ENCODE measurements around the gene TTC28. TPM values are rescaled to one million over a fixed set of nuclear protein-coding genes. Genes with fewer than 3 reads are reported as not detected.

Gene TTC28
- total RNA-seq, 1 experiment from 2014 or later = 7.6 TPM

DNA sequence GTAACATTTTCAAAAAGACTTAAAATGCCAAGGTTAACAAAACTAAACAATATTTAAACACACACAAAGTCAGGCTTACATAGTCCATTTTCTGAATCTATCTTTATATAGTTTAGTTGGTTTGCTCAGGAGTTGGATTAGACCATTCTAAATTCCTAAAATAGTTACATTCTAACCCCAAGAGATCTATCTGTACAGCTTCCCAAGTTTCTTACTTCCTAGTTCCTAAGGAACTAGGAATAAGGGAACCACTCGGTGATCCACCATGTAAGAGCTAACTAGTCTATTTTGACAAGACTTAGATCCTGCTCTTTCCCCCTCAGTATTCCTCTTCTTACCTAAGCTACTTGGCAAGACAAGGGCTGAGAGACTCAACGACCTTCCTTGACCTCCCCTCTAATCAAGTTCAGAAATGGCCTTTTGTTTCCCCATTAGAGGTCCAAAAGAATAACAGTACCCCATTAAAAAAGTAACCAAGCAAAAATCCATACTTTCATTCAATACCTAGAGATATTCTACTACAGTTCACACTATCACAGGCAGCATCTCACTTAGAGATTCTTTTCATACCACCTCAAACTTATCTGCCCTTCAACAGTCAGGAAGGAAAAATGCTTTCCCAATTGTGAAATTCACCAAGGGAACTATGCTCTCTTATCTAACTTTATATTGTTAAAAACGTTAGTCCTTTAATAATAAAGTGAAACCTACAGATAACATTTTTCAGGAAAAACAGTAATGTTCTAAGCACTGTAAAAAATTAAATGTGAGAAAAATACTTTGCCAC lies 253.1 kb downstream of the TTC28 start:
- in situ Hi-C loops (cut with HindIII; ENCODE audit: low sequenced_read_pairs) = no loop called here
- no peak for DNase-seq (ENCODE audit: low spot score)

DNA sequence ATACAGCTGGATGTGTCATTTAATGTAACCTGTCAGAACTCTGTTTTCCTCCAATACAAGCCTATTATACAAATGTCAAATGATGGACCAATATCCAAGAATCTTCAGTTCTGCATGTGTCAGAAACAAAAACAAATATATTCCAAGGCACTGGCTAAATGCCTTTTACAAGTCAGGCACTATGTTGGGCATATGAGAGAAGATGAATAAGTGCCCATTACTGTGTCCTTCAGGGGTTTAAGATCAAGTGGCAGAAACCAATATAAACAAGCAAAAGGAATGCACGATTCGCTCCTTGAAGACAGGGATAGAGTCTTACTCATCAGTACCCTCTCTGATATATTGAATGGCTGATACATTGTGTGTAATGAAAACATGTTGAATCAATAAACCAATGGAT lies 254.4 kb downstream of the TTC28 start:
- no peak for DNase-seq (ENCODE audit: low spot score)
- in situ Hi-C loops (cut with HindIII; ENCODE audit: low sequenced_read_pairs) = no loop called here

DNA sequence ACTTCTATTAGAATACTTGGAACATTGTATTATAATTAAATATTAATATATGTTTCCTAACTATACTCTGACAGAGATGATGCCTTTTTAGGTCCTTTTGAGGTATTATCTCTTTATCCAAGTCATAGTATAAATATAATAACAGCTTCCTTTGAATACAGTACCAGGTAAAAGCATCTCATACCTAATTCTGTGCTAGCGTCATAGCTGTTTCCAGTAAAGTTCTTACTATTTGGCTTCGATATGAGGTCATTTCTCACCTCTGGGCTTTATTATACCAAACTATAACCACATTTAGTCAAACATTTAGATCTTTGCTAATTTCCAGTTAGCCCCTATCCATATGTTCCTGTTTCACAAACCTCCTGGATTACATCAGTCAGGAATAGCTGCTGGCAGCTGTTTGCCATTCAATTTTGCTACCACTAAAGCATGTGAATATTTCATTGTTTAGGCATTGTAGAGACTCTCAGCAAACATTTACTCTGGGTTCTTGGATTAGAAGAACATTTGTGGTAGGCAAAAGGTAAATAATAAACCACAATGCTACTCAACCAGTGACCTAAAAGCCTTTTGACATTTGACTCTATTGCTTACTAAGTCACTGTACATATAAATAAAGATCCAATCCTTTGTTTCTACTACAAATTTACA lies 255.1 kb downstream of the TTC28 start:
- in situ Hi-C loops (cut with HindIII; ENCODE audit: low sequenced_read_pairs) = no loop called here
- no peak for DNase-seq (ENCODE audit: low spot score)

DNA sequence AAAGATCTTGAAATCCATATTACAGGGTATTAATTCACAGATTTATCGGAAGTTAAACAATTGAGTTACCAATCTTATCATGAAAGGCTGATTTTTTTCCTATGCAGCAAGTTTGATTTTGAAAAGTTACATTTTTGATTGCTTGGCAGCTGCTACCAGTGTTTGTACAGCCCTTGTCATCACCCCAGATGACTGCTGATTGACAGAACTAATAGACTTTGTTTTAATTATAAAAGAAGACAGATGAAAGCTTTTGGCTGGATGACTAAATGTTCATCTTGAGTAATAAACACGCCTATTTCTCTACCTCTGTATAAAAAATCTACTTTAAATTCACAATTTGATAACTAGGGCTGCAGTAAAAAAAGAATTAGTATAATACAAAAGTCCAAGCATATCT lies 259.7 kb downstream of the TTC28 start:
- DNase-seq (ENCODE audit: low spot score) = no peak
- in situ Hi-C loops (cut with HindIII; ENCODE audit: low sequenced_read_pairs) = no loop called here

DNA sequence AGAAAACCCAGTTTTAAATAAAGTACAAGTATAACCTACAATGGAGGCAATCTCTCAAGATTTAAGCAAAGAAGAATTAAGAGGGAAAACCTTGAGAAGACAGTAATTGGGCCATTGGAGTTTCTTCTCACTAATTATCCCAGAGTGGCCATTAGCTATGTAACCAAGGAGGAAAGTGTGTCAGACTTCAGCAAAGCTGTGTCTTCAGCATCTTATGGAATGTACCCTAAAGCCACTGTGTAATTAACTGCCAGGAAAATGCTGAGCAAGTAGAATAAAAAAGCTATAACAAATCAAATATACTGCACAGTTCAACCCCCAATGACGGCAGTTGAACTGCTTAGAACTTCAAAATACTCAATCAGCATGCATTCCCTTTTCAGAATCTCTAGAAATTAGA lies 261.6 kb downstream of the TTC28 start:
- no peak for DNase-seq (ENCODE audit: low spot score)
- in situ Hi-C loops (cut with HindIII; ENCODE audit: low sequenced_read_pairs) = no loop called here

DNA sequence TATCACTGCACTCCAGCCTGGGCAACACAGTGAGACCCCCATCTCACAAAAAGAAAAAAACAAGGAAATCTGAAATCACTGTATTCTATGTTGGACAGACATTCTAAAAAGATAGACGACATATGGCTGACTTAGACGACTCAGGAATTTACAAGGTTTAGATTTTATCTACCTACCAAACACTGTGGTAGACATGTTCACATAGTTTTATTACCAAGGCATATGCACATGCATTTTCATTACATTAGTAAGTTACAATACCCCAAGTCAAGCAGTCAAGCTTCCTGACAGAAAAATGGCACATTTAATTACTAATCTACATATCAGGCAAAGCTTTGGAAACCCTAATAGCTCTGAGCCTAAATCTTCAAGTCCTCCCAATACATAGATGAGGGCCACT lies 262.2 kb downstream of the TTC28 start:
- in situ Hi-C loops (cut with HindIII; ENCODE audit: low sequenced_read_pairs) = no loop called here
- DNase-seq (ENCODE audit: low spot score) = no peak

DNA sequence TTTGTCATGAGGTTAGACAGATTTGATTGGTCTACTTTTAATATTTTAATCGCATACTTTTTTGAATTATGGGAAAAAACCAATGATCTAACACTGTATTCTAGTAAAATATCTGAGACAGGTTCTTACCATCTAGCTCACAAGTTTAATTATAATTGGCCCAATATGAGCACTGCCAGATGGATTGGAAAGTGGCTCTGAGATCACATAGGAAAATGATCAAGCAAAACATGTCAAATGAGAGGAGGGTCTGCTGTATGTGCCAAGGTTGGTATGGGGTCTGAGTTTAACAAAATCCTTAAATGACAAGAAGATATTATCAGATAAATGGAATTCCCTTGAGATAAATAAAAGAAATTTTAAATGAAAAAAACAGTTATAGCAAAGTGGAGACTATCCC lies 264.7 kb downstream of the TTC28 start:
- DNase-seq (ENCODE audit: low spot score) = no peak
- in situ Hi-C loops (cut with HindIII; ENCODE audit: low sequenced_read_pairs) = no loop called here

DNA sequence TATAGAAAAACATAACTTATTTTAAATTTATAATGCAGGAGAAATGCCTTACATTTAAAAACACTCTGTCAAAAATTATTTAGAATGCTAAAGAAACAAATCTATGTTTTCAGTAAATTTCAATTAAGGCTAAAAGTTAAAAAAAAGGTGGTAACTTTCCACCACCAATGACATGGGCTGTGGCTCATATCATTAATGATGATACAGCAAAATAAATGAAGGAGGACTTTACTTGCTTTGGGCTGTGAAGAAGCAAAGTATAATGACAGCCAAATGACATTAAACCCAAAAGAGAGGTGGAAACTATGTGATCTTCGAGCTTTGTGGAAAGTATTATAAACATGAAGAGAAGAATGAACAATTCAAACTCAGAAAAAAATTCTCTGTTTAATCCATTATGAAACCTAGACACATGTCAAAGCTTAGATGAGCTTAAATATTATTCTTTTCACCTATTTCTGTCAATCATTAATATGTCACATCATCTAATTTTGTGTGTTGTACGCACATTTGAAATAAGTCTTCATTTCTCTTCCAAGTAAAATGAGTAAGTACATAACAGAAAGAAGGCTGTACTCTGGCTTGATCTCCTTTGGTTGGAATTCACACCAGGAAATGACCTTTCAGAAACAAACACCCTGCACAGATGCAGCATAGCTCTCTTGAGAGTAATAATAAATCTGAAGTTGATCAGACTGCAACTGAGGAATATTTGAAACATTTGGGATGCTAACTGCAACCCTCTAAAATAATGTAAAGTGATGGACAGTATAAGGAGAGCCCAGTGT lies 265.8 kb downstream of the TTC28 start:
- in situ Hi-C loops (cut with HindIII; ENCODE audit: low sequenced_read_pairs) = no loop called here
- DNase-seq (ENCODE audit: low spot score) = no peak

DNA sequence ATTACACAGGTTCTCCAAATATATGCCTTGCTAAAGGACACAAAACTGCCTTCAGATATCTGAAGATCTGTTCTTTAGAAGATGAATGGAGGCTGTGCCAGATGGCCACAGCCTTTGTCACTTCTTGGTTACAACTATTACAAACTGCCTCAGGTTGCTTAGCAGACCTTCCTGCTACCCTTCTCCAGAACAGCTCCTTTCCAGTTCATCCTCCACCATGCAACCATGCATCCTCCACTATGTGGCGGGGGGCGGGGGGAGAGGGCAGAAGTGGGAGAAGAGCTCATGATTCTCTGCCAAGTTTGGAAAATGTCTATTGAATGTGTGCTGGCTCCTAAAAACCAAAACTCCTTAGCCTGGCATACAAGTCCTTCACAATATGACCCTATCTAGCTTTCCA lies 267.5 kb downstream of the TTC28 start:
- in situ Hi-C loops (cut with HindIII; ENCODE audit: low sequenced_read_pairs) = no loop called here
- DNase-seq (ENCODE audit: low spot score) = no peak

DNA sequence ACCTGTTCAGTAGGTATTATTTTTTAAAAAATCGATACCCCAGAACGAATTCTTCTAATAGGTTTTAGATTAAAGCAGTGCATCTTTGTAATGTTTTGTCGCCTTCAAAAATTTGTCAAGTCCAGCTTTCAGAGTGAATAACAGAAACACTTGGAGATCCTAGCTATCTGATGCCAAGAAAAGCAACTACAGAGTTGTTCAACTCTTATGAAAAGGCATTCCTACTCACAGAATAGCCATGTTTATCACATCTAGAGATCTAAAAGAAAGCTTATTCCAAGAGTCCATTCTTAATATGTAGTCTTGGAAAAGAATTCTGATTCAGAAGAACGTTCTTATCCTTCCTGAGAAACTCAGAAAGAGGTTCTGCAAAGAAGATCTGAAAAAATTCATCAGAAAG lies 268.5 kb downstream of the TTC28 start:
- in situ Hi-C loops (cut with HindIII; ENCODE audit: low sequenced_read_pairs) = no loop called here
- DNase-seq (ENCODE audit: low spot score) = no peak

DNA sequence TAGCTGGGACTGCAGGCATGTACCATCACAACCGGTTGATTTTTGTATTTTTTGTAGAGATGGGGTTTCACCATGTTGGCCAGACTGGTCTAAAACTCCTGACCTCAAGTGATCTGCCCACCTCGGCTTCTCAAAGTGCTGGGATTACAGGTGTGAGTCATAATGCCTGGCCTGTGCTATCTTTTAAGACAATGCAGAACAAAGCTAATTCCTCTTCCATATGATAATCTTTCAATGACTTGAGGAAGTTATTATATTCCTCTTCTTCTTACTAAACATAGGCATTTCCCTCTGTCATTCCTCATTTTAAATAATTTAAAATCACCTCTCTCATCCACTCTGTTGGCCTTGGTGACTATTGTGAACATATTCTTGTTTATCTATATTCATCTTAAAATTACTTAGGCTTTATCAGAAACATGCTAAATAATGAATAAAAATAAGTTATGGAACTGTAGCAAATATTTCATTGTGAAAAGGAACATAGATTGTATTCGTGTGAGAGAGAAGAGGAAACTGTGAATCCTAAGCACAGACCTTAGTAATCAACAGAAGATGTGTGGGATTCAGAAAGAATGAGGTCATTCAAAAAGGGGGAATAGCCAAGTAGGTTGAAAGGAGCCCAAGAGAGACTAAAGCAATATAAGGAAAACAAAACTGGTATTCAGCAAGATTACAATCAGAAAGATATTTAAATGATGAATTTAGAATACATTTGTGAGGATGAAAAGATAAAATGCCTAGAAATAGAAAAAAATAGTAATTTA lies 269.4 kb downstream of the TTC28 start:
- in situ Hi-C loops (cut with HindIII; ENCODE audit: low sequenced_read_pairs) = no loop called here
- no peak for DNase-seq (ENCODE audit: low spot score)

DNA sequence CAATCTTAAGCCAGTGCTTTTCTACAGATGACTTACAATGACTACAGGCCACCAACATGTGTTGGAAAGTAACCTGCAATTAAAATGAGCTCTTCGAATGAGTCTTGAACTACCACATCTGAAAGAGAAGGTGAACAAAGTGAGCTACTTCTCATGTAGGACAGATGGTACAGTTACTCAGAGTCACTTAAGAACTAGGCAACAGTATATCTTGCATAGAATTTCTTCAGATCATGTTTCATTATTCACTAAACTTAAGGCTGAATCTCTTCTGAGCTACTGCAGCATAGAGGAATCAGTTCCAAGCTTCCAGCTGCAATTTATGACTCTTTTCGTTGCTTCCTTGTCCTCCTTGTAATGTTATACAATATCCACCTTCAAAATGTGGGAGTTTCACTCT lies 270.9 kb downstream of the TTC28 start:
- in situ Hi-C loops (cut with HindIII; ENCODE audit: low sequenced_read_pairs) = no loop called here
- DNase-seq (ENCODE audit: low spot score) = no peak

DNA sequence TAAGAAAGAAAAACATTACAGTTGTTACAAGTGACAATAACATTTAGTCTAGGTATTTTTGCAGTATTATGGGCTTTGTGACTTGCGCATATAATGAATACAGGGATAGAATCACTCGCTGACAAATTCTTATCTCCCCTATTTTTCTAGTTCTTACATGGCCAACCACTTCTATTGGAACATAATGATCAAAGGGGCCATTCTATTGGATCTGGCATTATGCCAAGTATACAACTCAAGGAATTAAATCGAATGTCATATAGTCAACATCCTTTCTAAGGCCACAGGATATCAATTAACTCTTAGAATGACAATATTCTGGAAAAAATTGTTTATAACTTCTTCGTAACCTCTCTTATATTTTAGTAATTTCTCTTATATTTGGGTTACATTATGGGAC lies 272.0 kb downstream of the TTC28 start:
- in situ Hi-C loops (cut with HindIII; ENCODE audit: low sequenced_read_pairs) = no loop called here

DNA sequence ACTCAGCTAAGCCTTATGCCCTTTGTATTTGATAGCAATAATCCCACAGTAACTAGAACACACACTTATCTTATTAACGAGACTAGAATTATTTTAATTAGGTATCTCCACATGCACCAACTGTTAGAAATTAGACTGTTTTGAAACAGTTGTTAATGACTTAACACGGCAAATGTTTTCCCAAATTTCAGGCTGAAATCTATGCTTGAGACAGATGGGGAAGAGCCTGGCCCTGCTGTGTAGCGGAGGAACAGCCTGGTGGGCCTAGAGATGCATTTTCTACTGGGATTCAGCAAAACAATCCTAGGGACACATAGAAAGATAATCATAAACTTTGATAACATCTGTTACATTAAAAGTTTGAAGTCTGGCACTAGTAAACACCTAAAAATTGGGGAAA lies 273.4 kb downstream of the TTC28 start:
- no peak for DNase-seq (ENCODE audit: low spot score)

More for the DNA sequence above, 272.0 kb downstream of the TTC28 start:
- DNase-seq (ENCODE audit: low spot score) = no peak

DNA sequence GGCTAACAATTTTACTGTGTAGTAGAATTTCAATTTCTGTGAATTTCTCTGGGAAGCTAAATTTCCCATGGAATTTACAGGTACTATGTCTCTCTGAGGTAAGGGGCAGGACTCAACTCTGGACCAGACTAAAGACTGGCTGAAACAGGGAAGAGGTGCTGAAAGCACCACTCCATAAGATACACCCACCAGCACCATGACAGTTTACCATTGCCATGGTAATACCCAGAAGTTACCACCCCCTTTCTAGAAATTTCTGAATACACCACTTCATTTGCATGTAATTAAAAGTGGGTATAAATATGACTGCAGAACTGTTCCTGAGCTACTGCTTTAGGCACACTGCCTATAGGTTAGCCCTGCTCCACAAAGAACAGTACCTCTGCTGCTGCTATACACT lies 274.1 kb downstream of the TTC28 start:
- in situ Hi-C loops (cut with HindIII; ENCODE audit: low sequenced_read_pairs) = no loop called here

More for the DNA sequence above, 273.4 kb downstream of the TTC28 start:
- in situ Hi-C loops (cut with HindIII; ENCODE audit: low sequenced_read_pairs) = no loop called here

DNA sequence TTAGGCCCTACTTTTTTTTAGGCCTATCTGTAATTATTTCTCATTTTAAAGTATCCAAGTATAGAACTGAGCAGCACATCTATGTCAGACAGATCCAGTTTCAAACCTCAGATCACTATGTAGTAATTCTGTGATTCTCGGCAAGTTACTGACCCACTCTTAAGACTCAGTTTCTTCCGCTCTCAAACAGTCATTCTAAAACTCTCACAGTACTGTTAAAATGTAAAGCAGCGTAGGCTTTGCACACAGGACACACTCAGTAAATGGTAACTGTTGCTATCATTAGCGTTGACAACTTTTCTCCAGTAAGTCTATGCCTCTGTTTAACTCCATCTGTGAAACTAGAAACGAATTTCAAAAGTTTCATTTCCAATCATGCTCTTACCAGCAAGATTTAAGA lies 277.1 kb downstream of the TTC28 start:
- in situ Hi-C loops (cut with HindIII; ENCODE audit: low sequenced_read_pairs) = no loop called here
- DNase-seq (ENCODE audit: low spot score) = no peak

More for the DNA sequence above, 274.1 kb downstream of the TTC28 start:
- DNase-seq (ENCODE audit: low spot score) = no peak

DNA sequence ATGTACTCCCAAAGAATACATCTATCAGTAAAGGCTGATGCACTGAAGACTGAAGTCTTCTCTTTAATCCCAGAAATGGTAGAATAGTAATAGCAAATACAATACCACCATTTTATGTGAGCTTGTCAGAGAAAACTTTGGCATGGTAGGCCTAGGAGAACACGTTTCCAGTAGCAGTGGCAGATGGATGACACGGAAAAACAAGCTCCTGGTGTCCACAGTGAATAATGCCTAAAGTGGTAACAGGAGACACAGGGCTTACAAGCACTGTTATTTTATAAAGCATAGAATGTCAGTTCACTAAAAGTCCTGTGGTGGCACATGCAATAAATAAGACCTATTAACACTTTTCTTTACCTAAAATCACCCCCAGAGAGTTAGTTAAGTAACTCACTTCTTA lies 277.6 kb downstream of the TTC28 start:
- in situ Hi-C loops (cut with HindIII; ENCODE audit: low sequenced_read_pairs) = no loop called here
- no peak for DNase-seq (ENCODE audit: low spot score)

DNA sequence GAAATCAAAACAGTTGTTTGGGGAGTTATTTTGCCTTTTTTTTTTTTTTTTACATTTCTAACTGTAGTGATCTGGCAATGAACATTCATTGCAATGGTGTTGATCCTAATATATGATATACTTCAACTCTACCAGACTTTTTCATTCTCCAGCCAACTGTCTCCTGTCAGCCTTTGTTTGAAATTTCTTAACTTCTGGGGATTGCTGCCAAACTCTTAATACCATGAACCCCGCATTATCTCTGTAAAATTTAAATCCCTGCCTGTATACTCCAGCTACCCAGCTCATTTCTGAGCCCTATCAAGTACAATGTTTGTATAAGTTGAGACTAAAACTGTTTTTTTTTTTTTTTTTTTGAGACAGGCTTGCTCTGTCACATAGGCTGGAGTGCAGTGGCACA lies 280.7 kb downstream of the TTC28 start:
- in situ Hi-C loops (cut with HindIII; ENCODE audit: low sequenced_read_pairs) = no loop called here
- no peak for DNase-seq (ENCODE audit: low spot score)

DNA sequence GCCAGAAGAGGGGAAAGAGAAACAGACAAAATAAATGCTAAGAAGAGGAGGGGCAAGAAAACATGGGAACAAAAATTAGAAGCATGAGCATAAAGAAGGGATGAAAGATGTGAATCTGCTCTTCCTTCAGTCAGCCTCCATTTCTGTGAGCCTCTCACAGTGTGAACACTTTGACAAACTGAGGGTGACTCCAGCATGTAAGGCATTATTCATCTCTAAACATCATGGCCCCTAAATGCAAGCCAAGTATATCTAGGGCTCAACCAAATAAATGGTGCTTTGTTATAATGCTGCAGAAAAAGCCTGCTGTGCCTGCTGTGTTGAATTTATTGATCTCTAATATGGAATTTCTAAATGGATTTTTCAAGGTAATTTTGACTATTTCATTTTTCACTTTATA lies 281.3 kb downstream of the TTC28 start:
- DNase-seq (ENCODE audit: low spot score) = no peak
- in situ Hi-C loops (cut with HindIII; ENCODE audit: low sequenced_read_pairs) = no loop called here

DNA sequence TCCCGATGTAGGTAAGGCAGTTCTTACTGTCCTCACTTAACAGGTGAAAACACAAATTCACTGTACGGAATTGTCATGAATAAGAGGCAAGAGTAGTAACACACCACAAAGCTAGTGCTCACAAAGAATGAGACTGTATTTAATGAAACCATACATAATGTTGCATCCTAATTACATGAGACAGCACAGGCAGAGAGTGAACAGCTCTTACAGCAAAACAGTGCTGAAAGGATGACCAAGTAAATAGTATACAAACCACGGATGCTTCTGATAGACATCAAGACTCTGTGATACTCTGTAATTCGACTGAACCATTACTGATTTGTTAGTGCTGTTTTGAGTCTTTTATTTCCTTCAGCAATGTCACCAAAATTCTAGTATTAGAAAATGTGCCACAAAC lies 282.3 kb downstream of the TTC28 start:
- in situ Hi-C loops (cut with HindIII; ENCODE audit: low sequenced_read_pairs) = no loop called here
- no peak for DNase-seq (ENCODE audit: low spot score)

Data from G401 (cell line).